ENCODE results near the gene RSAD2.
"Not testable (repeated sequence)": the region's sequence is repeated elsewhere in the genome, so short reads cannot be mapped to it uniquely, and the experiment has no call there.

RSAD2 gene

GRCh38 chr2:6877402-6878304, at the start of gene RSAD2:
RSAD2 (plus strand) TSS chr2:6877777; CDS start chr2:6877801, 24 bp downstream.
- no peak for DNase-seq (ENCODE audit: low read depth in 2 of 2)

GRCh38 chr2:6828299-6828584, 49.3 kb upstream of the RSAD2 start:
- no peak for DNase-seq (ENCODE audit: low read depth in 2 of 2)

- DNase-seq (ENCODE audit: low read depth in 2 of 2) = no peak
Measured at GRCh38 chr2:6831229-6831628, 46.3 kb upstream of the RSAD2 start.

- DNase-seq (ENCODE audit: low read depth in 2 of 2) = no peak
Measured at GRCh38 chr2:6832596-6833299, 44.8 kb upstream of the RSAD2 start.

GRCh38 chr2:6833300-6833604, 44.3 kb upstream of the RSAD2 start:
- no peak for DNase-seq (ENCODE audit: low read depth in 2 of 2)

GRCh38 chr2:6834163-6834562, 43.4 kb upstream of the RSAD2 start:
- DNase-seq (ENCODE audit: low read depth in 2 of 2) = no peak

- no peak for DNase-seq (ENCODE audit: low read depth in 2 of 2)
Measured at GRCh38 chr2:6835467-6835866, 42.1 kb upstream of the RSAD2 start.

- DNase-seq (ENCODE audit: low read depth in 2 of 2) = no peak
Measured at GRCh38 chr2:6838673-6839319, 38.8 kb upstream of the RSAD2 start.

GRCh38 chr2:6841537-6842287, 35.9 kb upstream of the RSAD2 start:
- no peak for DNase-seq (ENCODE audit: low read depth in 2 of 2)

GRCh38 chr2:6845312-6845711, 32.3 kb upstream of the RSAD2 start:
- no peak for DNase-seq (ENCODE audit: low read depth in 2 of 2)

GRCh38 chr2:6845903-6846302, 31.7 kb upstream of the RSAD2 start:
- no peak for DNase-seq (ENCODE audit: low read depth in 2 of 2)

GRCh38 chr2:6846540-6846939, 31.0 kb upstream of the RSAD2 start:
- DNase-seq (ENCODE audit: low read depth in 2 of 2) = no peak

GRCh38 chr2:6846967-6847681, 30.5 kb upstream of the RSAD2 start:
- no peak for DNase-seq (ENCODE audit: low read depth in 2 of 2)

GRCh38 chr2:6852195-6852594, 25.4 kb upstream of the RSAD2 start:
- no peak for DNase-seq (ENCODE audit: low read depth in 2 of 2)

GRCh38 chr2:6854416-6854815, 23.2 kb upstream of the RSAD2 start:
- DNase-seq (ENCODE audit: low read depth in 2 of 2) = no peak

- DNase-seq (ENCODE audit: low read depth in 2 of 2) = no peak
Measured at GRCh38 chr2:6855860-6856547, 21.6 kb upstream of the RSAD2 start.

- DNase-seq (ENCODE audit: low read depth in 2 of 2) = no peak
Measured at GRCh38 chr2:6856548-6856920, 21.0 kb upstream of the RSAD2 start.

GRCh38 chr2:6858466-6859027, 19.0 kb upstream of the RSAD2 start:
- DNase-seq (ENCODE audit: low read depth in 2 of 2) = not testable (repeated sequence)

GRCh38 chr2:6860296-6860695, 17.3 kb upstream of the RSAD2 start:
- no peak for DNase-seq (ENCODE audit: low read depth in 2 of 2)

GRCh38 chr2:6863792-6864191, 13.8 kb upstream of the RSAD2 start:
- DNase-seq (ENCODE audit: low read depth in 2 of 2) = no peak

All from stimulated activated CD4-positive, alpha-beta T cell treated with anti-CD3 and anti-CD28 coated beads, Interleukin-12 subunit alpha, Interleukin-12 subunit beta, amount 100 ng/mL, for 24 hours (primary cell).